Testis (tissue), 3 donors: ENCODE results near the gene SUN1. TPM values are rescaled to one million over a fixed set of nuclear protein-coding genes. Genes with fewer than 3 reads are reported as not detected.
A peak's percentile ranks its signal among the peaks of the same experiment; 100 is the strongest.

Experiments
- DNase-seq: peaks from one replicate; pipeline ENCODE4 v3.0.0-alpha.2; 2019
- H3K27ac ChIP-seq, 2 donors: fragments of 200-600 bp; sonication (generic); one replicate each; pipeline ENCODE4 v1.5.1; 2019
- H3K27me3 ChIP-seq: fragments of 200-600 bp; sonication (generic); one replicate; pipeline ENCODE4 v1.5.1; 2019
- H3K36me3 ChIP-seq: fragments of 200-600 bp; sonication (generic); one replicate; pipeline ENCODE4 v1.5.1; 2017; ENCODE audit warnings: low read depth; ENCODE audit errors: missing control alignments
- H3K4me1 ChIP-seq: fragments of 200-600 bp; sonication (generic); one replicate; pipeline ENCODE4 v1.5.1; 2019
- H3K4me3 ChIP-seq, 2 donors: fragments of 200-600 bp; sonication (generic); one replicate each; pipeline ENCODE4 v1.5.1; 2017 to 2019
- H3K9me3 ChIP-seq: fragments of 200-600 bp; sonication (generic); one replicate; pipeline ENCODE4 v1.5.1; 2017
- CTCF ChIP-seq, 3 experiments: fragments of 450-650 bp in 2 of 3; fragments of 200-600 bp in 1 of 3; sonication (generic) in 1 of 3; IDR thresholded peaks; one replicate each; pipeline ENCODE4 v1.5.1; 2016 to 2019; ENCODE audit warnings: antibody characterized with exemption in 3 of 3, mild to moderate bottlenecking in 2 of 3, moderate library complexity in 1 of 3
- POLR2A ChIP-seq: fragments of 450-650 bp; IDR thresholded peaks from one replicate; pipeline ENCODE4 v1.6.1; 2017; ENCODE audit warnings: antibody characterized with exemption, mild to moderate bottlenecking, moderate library complexity
- WGBS, 2 donors: methylation state at CpG; one replicate each; pipeline ENCODE4 v1.1.5; 2018; 5-methylcytosine and 5-hydroxymethylcytosine counted together
- intact Hi-C: fragments of 100-400 bp; cut with DNase I; formaldehyde crosslinking; loops from one replicate; pipeline ENCODE4 v1.15.1; 2023; ENCODE audit warnings: low total_unique reads
- polyA plus RNA-seq: library from polyadenylated mRNA; stranded (reverse); fragments of 350-450 nt; fragmentation: Illumina TruSeq; extraction: RNeasy Lipid Tissue Mini Kit (QIAGEN cat#74804); gene quantifications from one replicate; pipeline ENCODE4 v1.2.3, GENCODE V29; 2014; ENCODE audit warnings: low read depth, low replicate concordance; ENCODE audit not compliant: insufficient read depth
- total RNA-seq, 2 donors: library from RNA; depleted of rRNA; stranded (reverse); fragments of >200 nt; gene quantifications; one replicate each; pipeline ENCODE4 v1.2.3, GENCODE V29; 2016

Gene SUN1
- total and polyA plus RNA-seq, 3 donors from 2014 or later: 167 to 213 (median 173) TPM

- Histone ChIP-seq H3K9me3 (no peaks in the 10 kb centered on the region), H3K36me3 (no peaks in the 10 kb centered on the region), H3K27me3 (no peaks in the 10 kb centered on the region), H3K4me3 (no peak overlapping the region), H3K27ac (no peak overlapping the region), H3K4me1 (no peaks in the 10 kb centered on the region)
- TF ChIP-seq POLR2A (no peak), CTCF (IDR thresholded peaks at IDR 0.05) (no peak)
- 98% methylated on average over 10 of the region's 10 CpGs for WGBS, 2 donors
- intact Hi-C loops: loop anchor here (5.0 kb wide), 1 partner anchor 87 kb away; no protein-coding TSS in a partner anchor
- DNase-seq: no peak
These were observed 46.9 kb upstream of the SUN1 start for GRCh38 chr7:785416-785815.

- Histone ChIP-seq H3K36me3 (no peaks in the 10 kb centered on the region), H3K27ac (no peak overlapping the region)
- WGBS, 2 donors: 50 to 60% methylated on average over 9 of the region's 11 CpGs
These were observed 45.6 kb upstream of the SUN1 start for GRCh38 chr7:786472-787255.

GRCh38 chr7:787332-788240 is 44.7 kb upstream of the SUN1 start:
- no peaks in the 10 kb centered on the region for H3K27me3 ChIP-seq
- no peak for DNase-seq
- no peak overlapping the region for H3K4me3 ChIP-seq
- intact Hi-C loops: loop anchor here (5.0 kb wide), 1 partner anchor 85 kb away; no protein-coding TSS in a partner anchor
- TF ChIP-seq CTCF (IDR thresholded peaks at IDR 0.05) (no peak), POLR2A (no peak)
- 92 to 95% methylated on average over 12 to 27 of the region's 27 CpGs for WGBS, 2 donors
- H3K27ac ChIP-seq: no peak overlapping the region
- no peaks in the 10 kb centered on the region for H3K36me3 ChIP-seq
- H3K4me1 ChIP-seq: no peaks in the 10 kb centered on the region
- H3K9me3 ChIP-seq: no peaks in the 10 kb centered on the region

More at GRCh38 chr7:786472-787255, 45.6 kb upstream of the SUN1 start:
- TF ChIP-seq POLR2A (no peak), CTCF (IDR thresholded peaks at IDR 0.05) (peak; percentile 71 to 86 (median 82))
- Histone ChIP-seq H3K9me3 (no peaks in the 10 kb centered on the region), H3K4me1 (no peaks in the 10 kb centered on the region), H3K4me3 (no peak overlapping the region), H3K27me3 (no peaks in the 10 kb centered on the region)
- intact Hi-C loops: loop anchor here (5.0 kb wide), 1 partner anchor 86 kb away; no protein-coding TSS in a partner anchor
- peak; percentile 73 for DNase-seq

- H3K9me3 ChIP-seq: no peaks in the 10 kb centered on the region
- H3K4me1 ChIP-seq: no peaks in the 10 kb centered on the region
- no peak for DNase-seq
- intact Hi-C loops: no loop called here
- H3K4me3 ChIP-seq: no peak overlapping the region
- 86 to 90% methylated on average over 5 of the region's 5 CpGs for WGBS, 2 donors
- no peaks in the 10 kb centered on the region for H3K36me3 ChIP-seq
- H3K27ac ChIP-seq: no peak overlapping the region
- no peaks in the 10 kb centered on the region for H3K27me3 ChIP-seq
- TF ChIP-seq POLR2A (no peak), CTCF (IDR thresholded peaks at IDR 0.05) (no peak)
These were observed 40.8 kb upstream of the SUN1 start for GRCh38 chr7:791519-791918.
